Panc1 (cell line): ENCODE measurements around the gene FKBP4. TPM values are rescaled to one million over a fixed set of nuclear protein-coding genes. Genes with fewer than 3 reads are reported as not detected.

Experiments used
- ATAC-seq: fragments of 200-7000 bp; cut with Tn5 transposase; 2 replicates; pipeline ENCODE4 v1.9.1; 2020; ENCODE audit warnings: mild to moderate bottlenecking, moderate library complexity
- BruUV-seq: library from RNA; stranded (reverse); fragments of 400-500 nt; replicated peaks from 2 replicates; lab custom pipeline; 2021; lab: Mats Ljungman, UMichigan
- CTCF ChIA-PET: fragments of 300-600 bp; sonication (Branson Sonifier 250); formaldehyde crosslinking; loops from one replicate; lab custom pipeline; 2022; ENCODE audit warnings: antibody characterized with exemption; lab: Charles Lee
- POLR2A ChIA-PET: fragments of 300-600 bp; sonication (Branson Sonifier 250); formaldehyde crosslinking; loops from one replicate; lab custom pipeline; 2022; ENCODE audit warnings: antibody characterized with exemption; lab: Charles Lee
- DNase-seq: peaks from one replicate; pipeline ENCODE4 v3.0.0-alpha.2; 2010; ENCODE audit warnings: low read depth, low spot score
- H3K27ac ChIP-seq: 2 replicates; pipeline ENCODE4 v1.5.1; 2011; ENCODE audit warnings: mild to moderate bottlenecking, low read length, inconsistent platforms
- H3K27me3 ChIP-seq: fragments of 200-500 bp; sonication (Bioruptor generic); 2 replicates; pipeline ENCODE4 v1.6.0; 2014; ENCODE audit warnings: low read length, inconsistent platforms; ENCODE audit not compliant: control insufficient read depth, insufficient read depth
- H3K36me3 ChIP-seq: fragments of 200-500 bp; sonication (Bioruptor generic); 2 replicates; pipeline ENCODE4 v1.5.1; 2014; ENCODE audit warnings: inconsistent platforms, mild to moderate bottlenecking, low read length, moderate library complexity; ENCODE audit not compliant: control insufficient read depth, insufficient read depth
- H3K4me1 ChIP-seq: 2 replicates; pipeline ENCODE4 v1.5.1; 2011; ENCODE audit warnings: inconsistent platforms, mild to moderate bottlenecking, low read length, moderate library complexity; ENCODE audit not compliant: control insufficient read depth, insufficient read depth
- H3K4me3 ChIP-seq, 2 experiments: 2 replicates each; pipeline ENCODE4 v1.5.1; 2011 to 2012; ENCODE audit warnings: low read depth in 2 of 2, low read length in 2 of 2, mild to moderate bottlenecking in 2 of 2, inconsistent platforms in 1 of 2, moderate library complexity in 1 of 2
- H3K9me3 ChIP-seq: fragments of 200-500 bp; sonication (Bioruptor generic); 2 replicates; pipeline ENCODE4 v1.5.1; 2014; ENCODE audit warnings: low read depth, mild to moderate bottlenecking, inconsistent platforms, low read length, moderate library complexity; ENCODE audit not compliant: control insufficient read depth, insufficient read depth
- in situ Hi-C: cut with HindIII; loops from 2 replicates; pipeline ENCODE4 v1.10.0; 2016; ENCODE audit warnings: low sequenced_read_pairs, low pct_unique_long_range_greater_than_20kb
- intact Hi-C: fragments of 100-400 bp; cut with micrococcal nuclease; formaldehyde crosslinking; loops from one replicate; pipeline ENCODE4 v1.10.0; 2022; ENCODE audit not compliant: unreplicated experiment
- total RNA-seq: library from RNA; stranded (reverse); gene quantifications from one replicate; pipeline ENCODE4 v1.2.1, GENCODE V29; 2021; ENCODE audit not compliant: unreplicated experiment
- TF ChIP-seq, protein P1 (sequence below), 2 experiments: IDR thresholded peaks; 2 replicates each; pipeline ENCODE4 v1.6.1; 2011 to 2012; ENCODE audit warnings: low read depth in 2 of 2, control low read depth in 1 of 2, low read length in 1 of 2, mild to moderate bottlenecking in 1 of 2, moderate library complexity in 1 of 2; ENCODE audit not compliant: insufficient read depth in 1 of 2
- TF ChIP-seq, protein P2 (sequence below): fragments of 450-650 bp; IDR thresholded peaks from 2 replicates; pipeline ENCODE4 v1.5.1; 2017; ENCODE audit warnings: mild to moderate bottlenecking

FKBP4 gene
- total RNA-seq, 1 experiment from 2014 or later, result 64.9 TPM

DNA sequence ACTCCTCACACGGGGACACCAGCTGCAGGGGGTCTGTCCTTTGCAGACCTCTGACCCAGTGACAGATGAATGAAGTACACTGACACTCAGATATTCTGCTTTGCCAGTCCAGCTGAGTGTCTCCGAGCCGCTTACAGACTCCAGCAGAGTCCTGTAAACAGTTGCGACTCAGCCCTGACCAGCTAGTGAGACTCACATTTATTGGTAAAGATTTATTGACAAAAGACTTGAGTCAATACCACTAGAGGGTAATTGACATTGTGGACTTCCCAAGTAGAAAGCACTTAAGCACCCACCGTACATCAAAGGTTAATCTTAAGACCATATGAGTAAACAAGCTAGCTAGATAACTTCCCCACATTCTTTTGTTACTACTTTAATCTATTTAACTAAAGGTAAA lies 9.8 kb upstream of the FKBP4 start:
- ChIA-PET CTCF (interaction anchor here (0.6 kb wide), 1 partner anchor 33 kb away, joined by 3 read pairs; no protein-coding TSS in a partner anchor), POLR2A (interaction anchor here (1.0 kb wide), 1 partner anchor 66 kb away, joined by 3 read pairs; no protein-coding TSS in a partner anchor)
- no peaks in the 10 kb centered on the region for H3K36me3 ChIP-seq
- TF ChIP-seq, protein P1, sequence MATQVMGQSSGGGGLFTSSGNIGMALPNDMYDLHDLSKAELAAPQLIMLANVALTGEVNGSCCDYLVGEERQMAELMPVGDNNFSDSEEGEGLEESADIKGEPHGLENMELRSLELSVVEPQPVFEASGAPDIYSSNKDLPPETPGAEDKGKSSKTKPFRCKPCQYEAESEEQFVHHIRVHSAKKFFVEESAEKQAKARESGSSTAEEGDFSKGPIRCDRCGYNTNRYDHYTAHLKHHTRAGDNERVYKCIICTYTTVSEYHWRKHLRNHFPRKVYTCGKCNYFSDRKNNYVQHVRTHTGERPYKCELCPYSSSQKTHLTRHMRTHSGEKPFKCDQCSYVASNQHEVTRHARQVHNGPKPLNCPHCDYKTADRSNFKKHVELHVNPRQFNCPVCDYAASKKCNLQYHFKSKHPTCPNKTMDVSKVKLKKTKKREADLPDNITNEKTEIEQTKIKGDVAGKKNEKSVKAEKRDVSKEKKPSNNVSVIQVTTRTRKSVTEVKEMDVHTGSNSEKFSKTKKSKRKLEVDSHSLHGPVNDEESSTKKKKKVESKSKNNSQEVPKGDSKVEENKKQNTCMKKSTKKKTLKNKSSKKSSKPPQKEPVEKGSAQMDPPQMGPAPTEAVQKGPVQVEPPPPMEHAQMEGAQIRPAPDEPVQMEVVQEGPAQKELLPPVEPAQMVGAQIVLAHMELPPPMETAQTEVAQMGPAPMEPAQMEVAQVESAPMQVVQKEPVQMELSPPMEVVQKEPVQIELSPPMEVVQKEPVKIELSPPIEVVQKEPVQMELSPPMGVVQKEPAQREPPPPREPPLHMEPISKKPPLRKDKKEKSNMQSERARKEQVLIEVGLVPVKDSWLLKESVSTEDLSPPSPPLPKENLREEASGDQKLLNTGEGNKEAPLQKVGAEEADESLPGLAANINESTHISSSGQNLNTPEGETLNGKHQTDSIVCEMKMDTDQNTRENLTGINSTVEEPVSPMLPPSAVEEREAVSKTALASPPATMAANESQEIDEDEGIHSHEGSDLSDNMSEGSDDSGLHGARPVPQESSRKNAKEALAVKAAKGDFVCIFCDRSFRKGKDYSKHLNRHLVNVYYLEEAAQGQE (IDR thresholded peaks at IDR 0.05; ENCODE audit: insufficient read depth in 1 of 2, low read depth in 2 of 2, low read length in 1 of 2), result no peak
- no TSS peak for BruUV-seq
- no peak for ATAC-seq
- no peaks in the 10 kb centered on the region for H3K9me3 ChIP-seq
- H3K27me3 ChIP-seq, result peaks cover 6% of the 10 kb centered on the region; the same call in 1 of the 2 replicates
- H3K4me1 ChIP-seq, result no peaks in the 10 kb centered on the region
- intact Hi-C loops (loop anchor here (10.0 kb wide), 1 partner anchor 100 kb away; no protein-coding TSS in a partner anchor), in situ Hi-C loops (no loop called here)
- H3K4me3 ChIP-seq, result no peak overlapping the region
- H3K27ac ChIP-seq, result no peak overlapping the region
- no peak for DNase-seq

DNA sequence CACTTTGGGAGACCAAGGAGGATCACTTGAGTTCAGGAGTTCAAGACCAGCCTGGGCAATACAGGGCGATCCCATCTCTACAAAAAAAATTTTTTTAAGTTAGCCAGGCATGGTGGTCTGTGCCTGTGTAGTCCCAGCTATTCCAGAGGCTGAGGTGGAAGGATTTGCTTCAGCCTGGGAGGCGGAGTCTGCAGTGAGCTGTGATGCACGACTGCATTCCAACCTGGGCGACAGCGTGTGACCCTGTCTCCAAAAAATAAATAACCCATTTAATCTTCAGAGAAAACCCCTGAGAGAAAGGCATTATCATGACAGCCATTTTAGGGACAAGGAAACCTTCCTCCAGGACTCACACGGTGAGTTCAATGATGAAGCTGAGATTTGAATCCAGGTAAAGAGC lies 3.7 kb upstream of the FKBP4 start:
- TF ChIP-seq, protein P2, sequence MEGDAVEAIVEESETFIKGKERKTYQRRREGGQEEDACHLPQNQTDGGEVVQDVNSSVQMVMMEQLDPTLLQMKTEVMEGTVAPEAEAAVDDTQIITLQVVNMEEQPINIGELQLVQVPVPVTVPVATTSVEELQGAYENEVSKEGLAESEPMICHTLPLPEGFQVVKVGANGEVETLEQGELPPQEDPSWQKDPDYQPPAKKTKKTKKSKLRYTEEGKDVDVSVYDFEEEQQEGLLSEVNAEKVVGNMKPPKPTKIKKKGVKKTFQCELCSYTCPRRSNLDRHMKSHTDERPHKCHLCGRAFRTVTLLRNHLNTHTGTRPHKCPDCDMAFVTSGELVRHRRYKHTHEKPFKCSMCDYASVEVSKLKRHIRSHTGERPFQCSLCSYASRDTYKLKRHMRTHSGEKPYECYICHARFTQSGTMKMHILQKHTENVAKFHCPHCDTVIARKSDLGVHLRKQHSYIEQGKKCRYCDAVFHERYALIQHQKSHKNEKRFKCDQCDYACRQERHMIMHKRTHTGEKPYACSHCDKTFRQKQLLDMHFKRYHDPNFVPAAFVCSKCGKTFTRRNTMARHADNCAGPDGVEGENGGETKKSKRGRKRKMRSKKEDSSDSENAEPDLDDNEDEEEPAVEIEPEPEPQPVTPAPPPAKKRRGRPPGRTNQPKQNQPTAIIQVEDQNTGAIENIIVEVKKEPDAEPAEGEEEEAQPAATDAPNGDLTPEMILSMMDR, result no peak
- TF ChIP-seq, protein P1 (IDR thresholded peaks at IDR 0.05; ENCODE audit: insufficient read depth in 1 of 2, low read depth in 2 of 2, low read length in 1 of 2), result no peak
- no peaks in the 10 kb centered on the region for H3K9me3 ChIP-seq
- H3K27ac ChIP-seq, result no peak overlapping the region
- no peaks in the 10 kb centered on the region for H3K27me3 ChIP-seq
- ATAC-seq (no peak), DNase-seq (no peak)
- no TSS peak for BruUV-seq
- ChIA-PET CTCF (no interaction called here), POLR2A (no interaction called here)
- H3K36me3 ChIP-seq, result no peaks in the 10 kb centered on the region; the same call in 1 of the 2 replicates
- no peak overlapping the region for H3K4me3 ChIP-seq
- peaks cover 3% of the 10 kb centered on the region; the same call in 1 of the 2 replicates for H3K4me1 ChIP-seq
- intact Hi-C loops, result no loop called here
- in situ Hi-C loops, result no loop called here
